Epithelial cell of esophagus (primary cell): ENCODE measurements around the gene MIEN1.
"Not testable (repeated sequence)": the region's sequence is repeated elsewhere in the genome, so short reads cannot be mapped to it uniquely, and the experiment has no call there.

Experiments
- DNase-seq: peaks from one replicate; pipeline ENCODE4 v3.0.0; 2010; ENCODE audit warnings: low read depth
- H3K4me3 ChIP-seq: 2 replicates; pipeline ENCODE4 v1.5.1; 2011; ENCODE audit warnings: mild to moderate bottlenecking, low read length, control low read depth
- TF ChIP-seq, protein P1 (sequence below): IDR thresholded peaks from 2 replicates; pipeline ENCODE4 v1.5.1; 2011; ENCODE audit warnings: low read depth, mild to moderate bottlenecking, low read length, control low read depth, inconsistent platforms; ENCODE audit not compliant: insufficient read depth; ENCODE audit errors: missing control alignments

The MIEN1 gene

DNA sequence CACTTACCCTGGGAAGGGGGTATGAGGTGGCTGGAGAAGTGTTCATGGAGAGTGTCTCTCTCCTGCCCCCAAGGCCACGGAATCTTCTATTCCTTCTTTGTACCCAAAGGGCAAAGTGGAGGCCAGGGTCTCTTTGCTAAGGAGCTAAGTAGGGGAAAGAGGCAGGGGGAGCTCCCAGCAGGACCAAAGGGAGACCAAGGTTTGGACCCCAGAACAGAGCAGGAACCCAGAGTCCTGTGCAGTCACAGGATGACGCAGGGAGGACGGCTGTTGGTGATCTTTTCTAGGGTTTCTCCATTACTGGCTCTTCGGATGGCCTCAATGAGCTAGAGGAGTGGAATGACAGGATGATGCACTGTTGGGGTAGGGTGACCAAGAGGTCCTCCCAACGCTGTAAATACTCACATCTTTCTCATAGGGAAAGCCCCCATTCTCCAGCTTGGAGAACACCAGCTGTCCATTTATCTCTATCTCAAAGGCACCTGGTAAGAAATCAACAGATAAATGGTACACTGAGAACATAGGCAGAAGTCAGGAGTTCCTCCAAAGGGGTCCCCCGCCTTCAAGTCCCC lies 966 bp downstream of the MIEN1 start:
- TF ChIP-seq, protein P1, sequence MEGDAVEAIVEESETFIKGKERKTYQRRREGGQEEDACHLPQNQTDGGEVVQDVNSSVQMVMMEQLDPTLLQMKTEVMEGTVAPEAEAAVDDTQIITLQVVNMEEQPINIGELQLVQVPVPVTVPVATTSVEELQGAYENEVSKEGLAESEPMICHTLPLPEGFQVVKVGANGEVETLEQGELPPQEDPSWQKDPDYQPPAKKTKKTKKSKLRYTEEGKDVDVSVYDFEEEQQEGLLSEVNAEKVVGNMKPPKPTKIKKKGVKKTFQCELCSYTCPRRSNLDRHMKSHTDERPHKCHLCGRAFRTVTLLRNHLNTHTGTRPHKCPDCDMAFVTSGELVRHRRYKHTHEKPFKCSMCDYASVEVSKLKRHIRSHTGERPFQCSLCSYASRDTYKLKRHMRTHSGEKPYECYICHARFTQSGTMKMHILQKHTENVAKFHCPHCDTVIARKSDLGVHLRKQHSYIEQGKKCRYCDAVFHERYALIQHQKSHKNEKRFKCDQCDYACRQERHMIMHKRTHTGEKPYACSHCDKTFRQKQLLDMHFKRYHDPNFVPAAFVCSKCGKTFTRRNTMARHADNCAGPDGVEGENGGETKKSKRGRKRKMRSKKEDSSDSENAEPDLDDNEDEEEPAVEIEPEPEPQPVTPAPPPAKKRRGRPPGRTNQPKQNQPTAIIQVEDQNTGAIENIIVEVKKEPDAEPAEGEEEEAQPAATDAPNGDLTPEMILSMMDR: no peak
- H3K4me3 ChIP-seq: peak overlapping the region; percentile 79
- no peak for DNase-seq

GRCh38 chr17:39727556-39727955 lies 2.8 kb downstream of the MIEN1 start:
- no peak overlapping the region for H3K4me3 ChIP-seq
- TF ChIP-seq, protein P1: no peak
- no peak for DNase-seq

GRCh38 chr17:39726617-39727016 lies 3.7 kb downstream of the MIEN1 start:
- DNase-seq: no peak
- H3K4me3 ChIP-seq: no peak overlapping the region
- TF ChIP-seq, protein P1: no peak

GRCh38 chr17:39725923-39726322 lies 4.4 kb downstream of the MIEN1 start:
- H3K4me3 ChIP-seq, DNase-seq: not testable (repeated sequence)

DNA sequence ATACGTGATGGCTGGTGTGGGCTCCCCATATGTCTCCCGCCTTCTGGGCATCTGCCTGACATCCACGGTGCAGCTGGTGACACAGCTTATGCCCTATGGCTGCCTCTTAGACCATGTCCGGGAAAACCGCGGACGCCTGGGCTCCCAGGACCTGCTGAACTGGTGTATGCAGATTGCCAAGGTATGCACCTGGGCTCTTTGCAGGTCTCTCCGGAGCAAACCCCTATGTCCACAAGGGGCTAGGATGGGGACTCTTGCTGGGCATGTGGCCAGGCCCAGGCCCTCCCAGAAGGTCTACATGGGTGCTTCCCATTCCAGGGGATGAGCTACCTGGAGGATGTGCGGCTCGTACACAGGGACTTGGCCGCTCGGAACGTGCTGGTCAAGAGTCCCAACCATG lies 5.6 kb downstream of the MIEN1 start:
- DNase-seq: no peak
- TF ChIP-seq, protein P1: no peak
- no peak overlapping the region for H3K4me3 ChIP-seq

DNA sequence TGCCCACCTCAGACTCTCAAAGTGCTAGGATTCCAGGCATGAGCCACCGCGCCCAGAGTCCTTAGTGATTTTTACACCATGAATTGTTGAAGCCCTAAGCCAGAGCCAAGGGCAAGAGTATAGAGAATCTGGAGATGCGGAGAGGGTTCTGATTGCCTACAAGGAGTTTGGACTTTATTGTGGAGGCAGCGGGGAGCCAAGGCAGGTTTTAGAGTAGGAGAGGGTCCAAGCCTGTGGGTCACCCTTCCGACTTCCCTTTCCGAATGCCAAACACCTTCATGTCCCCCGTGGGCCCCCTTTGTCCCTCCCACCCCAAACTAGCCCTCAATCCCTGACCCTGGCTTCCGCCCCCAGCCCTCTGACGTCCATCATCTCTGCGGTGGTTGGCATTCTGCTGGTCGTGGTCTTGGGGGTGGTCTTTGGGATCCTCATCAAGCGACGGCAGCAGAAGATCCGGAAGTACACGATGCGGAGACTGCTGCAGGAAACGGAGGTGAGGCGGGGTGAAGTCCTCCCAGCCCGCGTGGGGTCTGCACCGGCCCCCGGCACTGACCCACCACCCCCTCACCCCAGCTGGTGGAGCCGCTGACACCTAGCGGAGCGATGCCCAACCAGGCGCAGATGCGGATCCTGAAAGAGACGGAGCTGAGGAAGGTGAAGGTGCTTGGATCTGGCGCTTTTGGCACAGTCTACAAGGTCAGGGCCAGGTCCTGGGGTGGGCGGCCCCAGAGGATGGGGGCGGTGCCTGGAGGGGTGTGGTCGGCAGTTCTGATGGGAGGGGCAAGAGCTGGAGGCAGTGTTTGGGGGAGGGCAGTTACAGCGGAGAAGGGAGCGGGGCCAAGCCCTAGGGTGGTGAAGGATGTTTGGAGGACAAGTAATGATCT lies 7.1 kb downstream of the MIEN1 start:
- DNase-seq: peak; percentile 23
- no peak overlapping the region for H3K4me3 ChIP-seq
- TF ChIP-seq, protein P1: no peak

GRCh38 chr17:39722104-39722503 lies 8.2 kb downstream of the MIEN1 start:
- H3K4me3 ChIP-seq: no peak overlapping the region
- TF ChIP-seq, protein P1: no peak
- DNase-seq: no peak
